HepG2 (cell line): ENCODE data around the gene IP6K3. TPM values are rescaled to one million over a fixed set of nuclear protein-coding genes. Genes with fewer than 3 reads are reported as not detected.

ENCODE experiments used
- CENPT ChIP-seq: sonication (generic); formaldehyde crosslinking; IDR thresholded peaks from 2 replicates; pipeline ENCODE4 v1.8.0; 2022; ENCODE audit warnings: low read depth, mild to moderate bottlenecking, moderate library complexity, missing genetic modification reagents
- GATAD1 ChIP-seq: IDR thresholded peaks from 2 replicates; pipeline ENCODE4 v1.6.1; 2016; ENCODE audit warnings: missing genetic modification reagents, missing compliant biosample characterization
- HNF4A ChIP-seq: sonication (generic); formaldehyde crosslinking; IDR thresholded peaks from 2 replicates; pipeline ENCODE4 v1.4.0; 2020; ENCODE audit warnings: missing genetic modification reagents
- HNRNPUL1 ChIP-seq: fragments of 200-400 bp; formaldehyde crosslinking; IDR thresholded peaks from 2 replicates; pipeline ENCODE4 v1.6.1; 2017; ENCODE audit warnings: low read depth, mild to moderate bottlenecking, low read length, moderate library complexity
- MXD4 ChIP-seq: IDR thresholded peaks from 2 replicates; pipeline ENCODE4 v1.6.1; 2016; ENCODE audit warnings: mild to moderate bottlenecking, missing biosample characterization, missing genetic modification reagents
- NFKBIZ ChIP-seq: IDR thresholded peaks from 2 replicates; pipeline ENCODE4 v1.6.1; 2018; ENCODE audit warnings: missing genetic modification reagents, missing compliant biosample characterization
- REPIN1 ChIP-seq: sonication (generic); formaldehyde crosslinking; IDR thresholded peaks from 2 replicates; pipeline ENCODE4 v1.8.0; 2022; ENCODE audit warnings: missing genetic modification reagents, low read depth, mild to moderate bottlenecking, borderline replicate concordance
- SAFB2 ChIP-seq: sonication (generic); formaldehyde crosslinking; IDR thresholded peaks from 2 replicates; pipeline ENCODE4 v1.5.1; 2020; ENCODE audit warnings: missing genetic modification reagents, low read depth, mild to moderate bottlenecking, borderline replicate concordance
- ZFY ChIP-seq: sonication (generic); formaldehyde crosslinking; IDR thresholded peaks from 2 replicates; pipeline ENCODE4 v1.4.0; 2020; ENCODE audit warnings: missing genetic modification reagents
- ZNF33B ChIP-seq: sonication (generic); formaldehyde crosslinking; IDR thresholded peaks from 2 replicates; pipeline ENCODE4 v1.5.1; 2020; ENCODE audit warnings: mild to moderate bottlenecking, missing genetic modification reagents
- ZNF775 ChIP-seq: sonication (generic); formaldehyde crosslinking; IDR thresholded peaks from 2 replicates; pipeline ENCODE4 v1.4.0; 2020; ENCODE audit warnings: missing genetic modification reagents, mild to moderate bottlenecking, moderate library complexity, borderline replicate concordance
- polyA plus RNA-seq, 8 experiments: library from polyadenylated mRNA; depleted of rRNA in 3 of 8; stranded (reverse) in 7 of 8; unstranded in 1 of 8; fragments of >200 nt; fragmentation: Illumina TruSeq in 4 of 8; extraction: Trizol in 4 of 8; gene quantifications; 2 replicates each; pipeline versions ENCODE4 v1.2.1 to v1.2.3, GENCODE V29; 2011 to 2016; ENCODE audit warnings: low read depth in 4 of 8, missing spikeins in 1 of 8, mixed read lengths in 1 of 8; ENCODE audit not compliant: insufficient read depth in 1 of 8
- total RNA-seq, 5 experiments: library from RNA; depleted of rRNA; stranded (reverse); fragments of >200 nt; fragmentation: Illumina TruSeq; extraction: Trizol; gene quantifications; 2 replicates each; pipeline ENCODE4 v1.2.3, GENCODE V29; 2016; ENCODE audit warnings: low read depth in 1 of 5
- TF ChIP-seq, protein P1 (sequence below): sonication (generic); formaldehyde crosslinking; IDR thresholded peaks from 2 replicates; pipeline ENCODE4 v1.8.0; 2022; ENCODE audit warnings: mild to moderate bottlenecking, missing genetic modification reagents, borderline replicate concordance
- TF ChIP-seq, protein P2 (sequence below): sonication (generic); formaldehyde crosslinking; IDR thresholded peaks from 2 replicates; pipeline ENCODE4 v1.4.0; 2020; ENCODE audit warnings: mild to moderate bottlenecking, missing genetic modification reagents
- TF ChIP-seq, protein P3 (sequence below): sonication (generic); formaldehyde crosslinking; IDR thresholded peaks from 2 replicates; pipeline ENCODE4 v1.5.1; 2020; ENCODE audit warnings: missing genetic modification reagents, mild to moderate bottlenecking, borderline replicate concordance
- TF ChIP-seq, protein P4 (sequence below): sonication (generic); formaldehyde crosslinking; conservative IDR thresholded peaks from 2 replicates; pipeline ENCODE4 v1.4.0; 2020; ENCODE audit warnings: mild to moderate bottlenecking, missing genetic modification reagents, moderate library complexity

IP6K3 gene
- total and polyA plus RNA-seq, 2 of the 13 experiments (the other 11 are each of a cell fraction or from before 2014, with no cell fraction given): 0.11 to 0.18 TPM

DNA sequence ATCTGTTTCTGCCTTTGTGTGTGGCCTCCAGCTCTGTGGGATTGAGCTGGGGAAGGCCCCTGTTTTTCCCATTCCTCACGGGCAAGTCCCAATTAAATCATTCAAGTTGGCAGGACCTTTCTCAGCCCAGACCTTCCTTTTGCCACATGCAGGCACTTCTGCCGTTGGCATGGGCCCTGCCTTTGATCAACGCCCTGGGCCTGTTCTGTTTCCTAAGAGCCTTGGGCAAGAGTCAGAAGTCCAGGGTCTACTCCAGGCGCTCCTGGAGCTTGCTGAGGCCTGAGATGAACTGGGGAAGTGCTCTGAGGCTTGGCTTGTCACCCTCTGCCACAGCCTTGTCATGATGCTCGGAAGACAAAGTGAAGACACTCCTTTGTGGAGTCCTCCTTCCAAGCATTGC is 7.1 kb downstream of the IP6K3 start (continued):
- TF ChIP-seq, protein P1, sequence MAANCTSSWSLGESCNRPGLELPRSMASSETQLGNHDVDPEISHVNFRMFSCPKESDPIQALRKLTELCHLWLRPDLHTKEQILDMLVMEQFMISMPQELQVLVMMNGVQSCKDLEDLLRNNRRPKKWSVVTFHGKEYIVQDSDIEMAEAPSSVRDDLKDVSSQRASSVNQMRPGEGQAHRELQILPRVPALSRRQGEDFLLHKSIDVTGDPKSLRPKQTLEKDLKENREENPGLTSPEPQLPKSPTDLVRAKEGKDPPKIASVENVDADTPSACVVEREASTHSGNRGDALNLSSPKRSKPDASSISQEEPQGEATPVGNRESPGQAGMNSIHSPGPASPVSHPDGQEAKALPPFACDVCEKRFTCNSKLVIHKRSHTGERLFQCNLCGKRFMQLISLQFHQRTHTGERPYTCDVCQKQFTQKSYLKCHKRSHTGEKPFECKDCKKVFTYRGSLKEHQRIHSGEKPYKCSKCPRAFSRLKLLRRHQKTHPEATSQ (CRISPR knock-in tag): no peak
- TF ChIP-seq ZNF775 (CRISPR knock-in tag) (no peak), CENPT (CRISPR knock-in tag) (no peak), HNRNPUL1 (no peak), MXD4 (CRISPR knock-in tag) (no peak), NFKBIZ (0 out of 2 replicates have a peak, but pooled peaks have one; percentile 18), HNF4A (peak; percentile 49), GATAD1 (CRISPR knock-in tag) (no peak), ZFY (CRISPR knock-in tag) (peak; percentile 2; the same call in 1 of the 2 replicates), SAFB2 (CRISPR knock-in tag) (0 out of 2 replicates have a peak, but pooled peaks have one; percentile 44), ZNF33B (CRISPR knock-in tag) (no peak), REPIN1 (CRISPR knock-in tag) (0 out of 2 replicates have a peak, but pooled peaks have one; percentile 12)
- TF ChIP-seq, protein P2, sequence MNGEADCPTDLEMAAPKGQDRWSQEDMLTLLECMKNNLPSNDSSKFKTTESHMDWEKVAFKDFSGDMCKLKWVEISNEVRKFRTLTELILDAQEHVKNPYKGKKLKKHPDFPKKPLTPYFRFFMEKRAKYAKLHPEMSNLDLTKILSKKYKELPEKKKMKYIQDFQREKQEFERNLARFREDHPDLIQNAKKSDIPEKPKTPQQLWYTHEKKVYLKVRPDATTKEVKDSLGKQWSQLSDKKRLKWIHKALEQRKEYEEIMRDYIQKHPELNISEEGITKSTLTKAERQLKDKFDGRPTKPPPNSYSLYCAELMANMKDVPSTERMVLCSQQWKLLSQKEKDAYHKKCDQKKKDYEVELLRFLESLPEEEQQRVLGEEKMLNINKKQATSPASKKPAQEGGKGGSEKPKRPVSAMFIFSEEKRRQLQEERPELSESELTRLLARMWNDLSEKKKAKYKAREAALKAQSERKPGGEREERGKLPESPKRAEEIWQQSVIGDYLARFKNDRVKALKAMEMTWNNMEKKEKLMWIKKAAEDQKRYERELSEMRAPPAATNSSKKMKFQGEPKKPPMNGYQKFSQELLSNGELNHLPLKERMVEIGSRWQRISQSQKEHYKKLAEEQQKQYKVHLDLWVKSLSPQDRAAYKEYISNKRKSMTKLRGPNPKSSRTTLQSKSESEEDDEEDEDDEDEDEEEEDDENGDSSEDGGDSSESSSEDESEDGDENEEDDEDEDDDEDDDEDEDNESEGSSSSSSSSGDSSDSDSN (CRISPR knock-in tag): peak; percentile 41; the same call in 1 of the 2 replicates
- TF ChIP-seq, protein P3, sequence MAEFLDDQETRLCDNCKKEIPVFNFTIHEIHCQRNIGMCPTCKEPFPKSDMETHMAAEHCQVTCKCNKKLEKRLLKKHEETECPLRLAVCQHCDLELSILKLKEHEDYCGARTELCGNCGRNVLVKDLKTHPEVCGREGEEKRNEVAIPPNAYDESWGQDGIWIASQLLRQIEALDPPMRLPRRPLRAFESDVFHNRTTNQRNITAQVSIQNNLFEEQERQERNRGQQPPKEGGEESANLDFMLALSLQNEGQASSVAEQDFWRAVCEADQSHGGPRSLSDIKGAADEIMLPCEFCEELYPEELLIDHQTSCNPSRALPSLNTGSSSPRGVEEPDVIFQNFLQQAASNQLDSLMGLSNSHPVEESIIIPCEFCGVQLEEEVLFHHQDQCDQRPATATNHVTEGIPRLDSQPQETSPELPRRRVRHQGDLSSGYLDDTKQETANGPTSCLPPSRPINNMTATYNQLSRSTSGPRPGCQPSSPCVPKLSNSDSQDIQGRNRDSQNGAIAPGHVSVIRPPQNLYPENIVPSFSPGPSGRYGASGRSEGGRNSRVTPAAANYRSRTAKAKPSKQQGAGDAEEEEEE: no peak
- TF ChIP-seq, protein P4, sequence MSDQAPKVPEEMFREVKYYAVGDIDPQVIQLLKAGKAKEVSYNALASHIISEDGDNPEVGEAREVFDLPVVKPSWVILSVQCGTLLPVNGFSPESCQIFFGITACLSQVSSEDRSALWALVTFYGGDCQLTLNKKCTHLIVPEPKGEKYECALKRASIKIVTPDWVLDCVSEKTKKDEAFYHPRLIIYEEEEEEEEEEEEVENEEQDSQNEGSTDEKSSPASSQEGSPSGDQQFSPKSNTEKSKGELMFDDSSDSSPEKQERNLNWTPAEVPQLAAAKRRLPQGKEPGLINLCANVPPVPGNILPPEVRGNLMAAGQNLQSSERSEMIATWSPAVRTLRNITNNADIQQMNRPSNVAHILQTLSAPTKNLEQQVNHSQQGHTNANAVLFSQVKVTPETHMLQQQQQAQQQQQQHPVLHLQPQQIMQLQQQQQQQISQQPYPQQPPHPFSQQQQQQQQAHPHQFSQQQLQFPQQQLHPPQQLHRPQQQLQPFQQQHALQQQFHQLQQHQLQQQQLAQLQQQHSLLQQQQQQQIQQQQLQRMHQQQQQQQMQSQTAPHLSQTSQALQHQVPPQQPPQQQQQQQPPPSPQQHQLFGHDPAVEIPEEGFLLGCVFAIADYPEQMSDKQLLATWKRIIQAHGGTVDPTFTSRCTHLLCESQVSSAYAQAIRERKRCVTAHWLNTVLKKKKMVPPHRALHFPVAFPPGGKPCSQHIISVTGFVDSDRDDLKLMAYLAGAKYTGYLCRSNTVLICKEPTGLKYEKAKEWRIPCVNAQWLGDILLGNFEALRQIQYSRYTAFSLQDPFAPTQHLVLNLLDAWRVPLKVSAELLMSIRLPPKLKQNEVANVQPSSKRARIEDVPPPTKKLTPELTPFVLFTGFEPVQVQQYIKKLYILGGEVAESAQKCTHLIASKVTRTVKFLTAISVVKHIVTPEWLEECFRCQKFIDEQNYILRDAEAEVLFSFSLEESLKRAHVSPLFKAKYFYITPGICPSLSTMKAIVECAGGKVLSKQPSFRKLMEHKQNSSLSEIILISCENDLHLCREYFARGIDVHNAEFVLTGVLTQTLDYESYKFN: no peak
- TF ChIP-seq, all 625 proteins: peak for 8
